Vagina (tissue), 2 donors: ENCODE results near the gene KL. TPM values are rescaled to one million over a fixed set of nuclear protein-coding genes. Genes with fewer than 3 reads are reported as not detected.

Source experiments
- DNase-seq, 2 donors: peaks; one replicate each; pipeline ENCODE4 v3.0.0-alpha.2; 2017; ENCODE audit errors: extremely low spot score in 2 of 2
- H3K27ac ChIP-seq: fragments of 200-600 bp; sonication (generic); one replicate; pipeline ENCODE4 v1.5.1; 2019
- H3K27me3 ChIP-seq: fragments of 200-600 bp; sonication (generic); one replicate; pipeline ENCODE4 v1.5.1; 2019
- H3K36me3 ChIP-seq, 2 donors: fragments of 200-600 bp; sonication (generic); one replicate each; pipeline ENCODE4 v1.5.1; 2017 to 2019
- H3K4me1 ChIP-seq: fragments of 200-600 bp; sonication (generic); one replicate; pipeline ENCODE4 v1.5.1; 2019
- H3K4me3 ChIP-seq, 2 donors: fragments of 200-600 bp; sonication (generic); 1 replicate in 1 of 2; 2 replicates in 1 of 2; pipeline ENCODE4 v1.5.1; 2016 to 2019
- H3K9me3 ChIP-seq: fragments of 200-600 bp; sonication (generic); one replicate; pipeline ENCODE4 v1.5.1; 2019
- POLR2A ChIP-seq, 2 donors: fragments of 450-650 bp; IDR thresholded peaks; one replicate each; pipeline ENCODE4 v1.6.1; 2017; ENCODE audit warnings: antibody characterized with exemption in 2 of 2, mild to moderate bottlenecking in 2 of 2, moderate library complexity in 2 of 2
- POLR2AphosphoS5 ChIP-seq, 2 donors: sonication (generic); formaldehyde crosslinking; IDR thresholded peaks; one replicate each; pipeline ENCODE4 v1.9.0; 2017; ENCODE audit warnings: antibody characterized with exemption in 2 of 2, mild to moderate bottlenecking in 2 of 2, low read depth in 1 of 2; ENCODE audit not compliant: insufficient read depth in 1 of 2
- intact Hi-C: fragments of 100-400 bp; cut with DNase I; formaldehyde crosslinking; loops from one replicate; pipeline ENCODE4 v1.15.1; 2023
- total RNA-seq: library from RNA; depleted of rRNA; stranded (reverse); fragments of >200 nt; gene quantifications from one replicate; pipeline ENCODE4 v1.2.3, GENCODE V29; 2016
- TF ChIP-seq, protein P1 (sequence below), 3 experiments: fragments of 450-650 bp in 2 of 3; fragments of 200-600 bp in 1 of 3; sonication (generic) in 1 of 3; IDR thresholded peaks; one replicate each; pipeline ENCODE4 v1.5.1; 2017 to 2019; ENCODE audit warnings: antibody characterized with exemption in 3 of 3, mild to moderate bottlenecking in 2 of 3, moderate library complexity in 2 of 3

KL gene
- total RNA-seq, 1 donor from 2014 or later: 1.7 TPM

DNA sequence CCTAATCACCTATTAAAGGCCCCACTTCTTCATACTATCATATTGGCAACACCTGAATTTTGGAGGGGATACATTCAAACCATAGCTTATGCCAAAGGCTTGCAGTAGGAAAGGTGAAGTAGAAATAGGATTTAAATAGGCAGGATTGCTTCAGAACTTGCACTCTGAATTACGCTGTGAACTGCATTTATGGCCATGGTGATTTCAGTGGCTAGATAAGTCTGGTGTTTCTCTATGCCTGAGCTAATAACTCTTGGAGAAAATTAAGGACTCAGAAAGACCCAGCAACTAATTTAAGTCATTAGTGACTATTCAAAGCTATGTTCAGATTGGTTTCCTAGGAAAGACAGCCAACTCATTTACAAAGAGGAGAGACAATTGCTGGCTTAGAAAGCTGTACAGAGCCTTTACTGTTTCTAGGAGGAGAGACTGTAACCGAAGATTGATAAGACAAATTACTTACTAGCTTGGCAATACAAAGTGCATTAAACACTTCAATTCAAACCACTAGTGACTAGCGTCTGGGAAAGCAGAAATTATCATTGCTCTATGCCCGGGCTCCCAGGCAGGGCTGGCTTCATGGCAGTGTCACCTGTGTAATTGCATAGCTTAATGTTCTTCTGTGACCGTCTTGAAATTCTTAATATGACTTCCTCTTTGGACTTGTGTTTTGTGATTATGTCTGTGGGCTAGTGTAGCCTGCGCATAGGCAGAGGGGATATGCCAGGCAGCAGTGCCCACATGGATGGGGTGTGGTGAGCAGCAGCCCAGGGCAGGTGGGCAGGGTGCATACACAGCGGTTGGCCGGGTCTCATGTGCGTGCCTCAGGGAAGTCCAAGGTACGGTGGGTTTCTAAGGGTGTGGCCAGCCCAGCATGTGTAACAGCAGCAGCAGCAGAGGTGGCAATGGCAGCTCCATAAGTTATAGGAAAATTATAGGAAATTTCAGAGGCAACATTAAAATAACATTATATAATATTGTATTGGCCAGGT lies 60.1 kb downstream of the KL start:
- Histone ChIP-seq H3K9me3 (no peaks in the 10 kb centered on the region), H3K4me3 (no peak overlapping the region), H3K4me1 (no peaks in the 10 kb centered on the region), H3K27me3 (no peaks in the 10 kb centered on the region), H3K27ac (no peak overlapping the region), H3K36me3 (no peaks in the 10 kb centered on the region)
- intact Hi-C loops: no loop called here
- no peak for TF ChIP-seq POLR2AphosphoS5 (IDR thresholded peaks at IDR 0.05; ENCODE audit: insufficient read depth in 1 of 2, low read depth in 1 of 2)
- TF ChIP-seq POLR2A (IDR thresholded peaks at IDR 0.05): no peak
- TF ChIP-seq, protein P1, sequence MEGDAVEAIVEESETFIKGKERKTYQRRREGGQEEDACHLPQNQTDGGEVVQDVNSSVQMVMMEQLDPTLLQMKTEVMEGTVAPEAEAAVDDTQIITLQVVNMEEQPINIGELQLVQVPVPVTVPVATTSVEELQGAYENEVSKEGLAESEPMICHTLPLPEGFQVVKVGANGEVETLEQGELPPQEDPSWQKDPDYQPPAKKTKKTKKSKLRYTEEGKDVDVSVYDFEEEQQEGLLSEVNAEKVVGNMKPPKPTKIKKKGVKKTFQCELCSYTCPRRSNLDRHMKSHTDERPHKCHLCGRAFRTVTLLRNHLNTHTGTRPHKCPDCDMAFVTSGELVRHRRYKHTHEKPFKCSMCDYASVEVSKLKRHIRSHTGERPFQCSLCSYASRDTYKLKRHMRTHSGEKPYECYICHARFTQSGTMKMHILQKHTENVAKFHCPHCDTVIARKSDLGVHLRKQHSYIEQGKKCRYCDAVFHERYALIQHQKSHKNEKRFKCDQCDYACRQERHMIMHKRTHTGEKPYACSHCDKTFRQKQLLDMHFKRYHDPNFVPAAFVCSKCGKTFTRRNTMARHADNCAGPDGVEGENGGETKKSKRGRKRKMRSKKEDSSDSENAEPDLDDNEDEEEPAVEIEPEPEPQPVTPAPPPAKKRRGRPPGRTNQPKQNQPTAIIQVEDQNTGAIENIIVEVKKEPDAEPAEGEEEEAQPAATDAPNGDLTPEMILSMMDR (IDR thresholded peaks at IDR 0.05): no peak
- no peak for DNase-seq

DNA sequence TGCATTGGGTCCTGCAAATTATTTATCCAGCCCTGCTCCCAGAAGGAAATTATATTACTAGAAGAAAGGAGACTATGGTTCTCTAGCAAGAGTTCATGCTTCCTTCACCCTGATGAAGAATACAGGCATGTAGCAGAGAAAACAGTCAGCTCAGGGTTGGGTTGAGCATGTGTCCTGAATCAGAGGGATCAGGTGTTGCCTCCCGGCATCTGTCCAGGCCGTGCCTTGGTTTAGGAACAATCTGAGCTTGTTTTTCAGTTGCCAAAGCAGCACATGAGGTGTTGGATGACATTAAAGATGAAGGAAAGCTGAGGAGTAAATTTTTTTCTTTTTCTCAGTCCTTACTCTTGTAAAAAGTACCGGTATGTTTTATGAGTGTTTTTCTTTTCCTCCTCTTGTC lies 62.0 kb downstream of the KL start:
- intact Hi-C loops: no loop called here
- H3K9me3 ChIP-seq: no peaks in the 10 kb centered on the region

DNA sequence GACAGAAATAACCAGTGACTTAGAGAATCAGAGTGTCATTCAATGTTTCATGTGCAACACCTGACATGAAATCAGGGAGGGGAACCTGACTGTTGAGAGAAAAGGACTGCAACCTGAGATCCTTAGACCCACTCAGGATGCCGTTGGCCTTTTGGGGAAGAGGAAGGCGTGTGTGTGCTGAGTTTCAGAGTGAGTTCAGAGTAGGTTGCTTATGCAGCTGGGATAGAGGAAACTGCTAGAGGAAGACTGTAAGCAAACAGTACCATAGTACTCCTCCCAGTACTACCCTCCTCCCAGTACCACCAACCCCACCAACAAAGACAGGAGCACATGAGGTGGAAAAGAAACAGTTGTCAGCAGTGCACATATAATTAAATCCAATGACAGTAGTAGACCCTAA lies 63.7 kb downstream of the KL start:
- H3K27ac ChIP-seq: no peak overlapping the region
- no peak for TF ChIP-seq POLR2AphosphoS5 (IDR thresholded peaks at IDR 0.05; ENCODE audit: insufficient read depth in 1 of 2, low read depth in 1 of 2)
- TF ChIP-seq POLR2A (IDR thresholded peaks at IDR 0.05): no peak
- TF ChIP-seq, protein P1 (IDR thresholded peaks at IDR 0.05): no peak
- DNase-seq: no peak
- H3K4me1 ChIP-seq: no peaks in the 10 kb centered on the region
- no peaks in the 10 kb centered on the region for H3K36me3 ChIP-seq
- H3K27me3 ChIP-seq: no peaks in the 10 kb centered on the region
- intact Hi-C loops: no loop called here
- H3K4me3 ChIP-seq: no peak overlapping the region
- no peaks in the 10 kb centered on the region for H3K9me3 ChIP-seq

More for the DNA sequence above, 62.0 kb downstream of the KL start:
- H3K4me1 ChIP-seq: no peaks in the 10 kb centered on the region
- DNase-seq: no peak
- no peaks in the 10 kb centered on the region for H3K27me3 ChIP-seq
- H3K27ac ChIP-seq: no peak overlapping the region
- H3K36me3 ChIP-seq: no peaks in the 10 kb centered on the region
- H3K4me3 ChIP-seq: no peak overlapping the region
- TF ChIP-seq POLR2A (IDR thresholded peaks at IDR 0.05): no peak
- TF ChIP-seq, protein P1 (IDR thresholded peaks at IDR 0.05): no peak
- TF ChIP-seq POLR2AphosphoS5 (IDR thresholded peaks at IDR 0.05; ENCODE audit: insufficient read depth in 1 of 2, low read depth in 1 of 2): peak in 1 of 2 donors; percentile 42

DNA sequence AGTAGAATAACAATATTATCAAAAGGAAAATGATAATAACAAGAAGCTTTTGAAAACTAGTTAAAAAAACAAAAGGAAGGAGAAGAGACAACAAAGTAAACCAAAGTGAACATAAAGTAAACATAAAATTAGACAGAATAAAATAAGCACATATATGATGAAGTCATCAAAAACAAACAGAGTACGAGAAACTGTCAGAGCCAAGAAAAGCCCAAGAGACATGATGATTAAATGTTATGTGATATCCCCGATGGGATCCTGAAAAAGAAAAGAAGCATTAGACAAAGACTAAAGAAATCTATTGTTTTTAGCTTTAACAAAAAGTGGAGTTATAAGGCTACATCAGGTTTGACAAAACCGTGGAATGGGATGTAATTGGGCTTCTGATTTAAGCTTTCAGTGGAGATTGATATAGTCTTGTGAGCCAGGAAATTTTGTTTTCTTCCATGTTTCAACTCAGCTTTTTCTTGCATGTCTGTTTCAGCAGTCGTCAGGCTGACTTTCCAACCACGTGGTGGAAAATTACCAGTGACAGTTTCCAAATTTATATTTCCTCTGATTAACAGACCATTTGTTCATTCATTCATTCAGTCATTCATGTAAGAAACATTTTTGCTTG lies 64.9 kb downstream of the KL start:
- DNase-seq: no peak
- Histone ChIP-seq H3K9me3 (no peaks in the 10 kb centered on the region), H3K4me1 (no peaks in the 10 kb centered on the region), H3K4me3 (no peak overlapping the region), H3K27me3 (no peaks in the 10 kb centered on the region), H3K36me3 (no peaks in the 10 kb centered on the region), H3K27ac (no peak overlapping the region)
- intact Hi-C loops: no loop called here
- TF ChIP-seq POLR2A (IDR thresholded peaks at IDR 0.05) (no peak), POLR2AphosphoS5 (IDR thresholded peaks at IDR 0.05; ENCODE audit: insufficient read depth in 1 of 2, low read depth in 1 of 2) (no peak)
- TF ChIP-seq, protein P1 (IDR thresholded peaks at IDR 0.05): no peak
